Stimulated activated effector memory CD8-positive, alpha-beta T cell treated with anti-CD3 and anti-CD28 coated beads, Interleukin-12 subunit alpha, Interleukin-12 subunit beta, amount 100 ng/mL, for 72 hours (primary cell): Measurements from ENCODE around the gene GPR39.

Experiments used
- ATAC-seq: fragments of 150-1000 bp; cut with Tn5 transposase; 2 replicates; pipeline ENCODE4 v1.10.0; 2021
- DNase-seq, 2 donors: peaks; one replicate each; pipeline ENCODE4 v3.0.0; 2021 to 2022; ENCODE audit warnings: low spot score in 2 of 2
- H3K27ac Mint-ChIP-seq: one replicate; pipeline ENCODE4 v1.8.0; 2022; ENCODE audit warnings: mild to moderate bottlenecking, mixed read lengths
- H3K36me3 Mint-ChIP-seq: one replicate; pipeline ENCODE4 v1.8.0; 2022; ENCODE audit warnings: mild to moderate bottlenecking, mixed read lengths
- H3K4me1 Mint-ChIP-seq: one replicate; pipeline ENCODE4 v1.8.0; 2022; ENCODE audit warnings: mixed read lengths
- H3K4me3 Mint-ChIP-seq: one replicate; pipeline ENCODE4 v1.8.0; 2022; ENCODE audit warnings: mild to moderate bottlenecking, mixed read lengths
- H3K9me3 Mint-ChIP-seq: one replicate; pipeline ENCODE4 v1.8.0; 2022; ENCODE audit warnings: mixed read lengths

GPR39 gene

GRCh38 chr2:132654335-132654734 lies 237.7 kb downstream of the GPR39 start:
- H3K4me1 Mint-ChIP-seq, result no peaks in the 10 kb centered on the region
- H3K9me3 Mint-ChIP-seq, result peaks cover 8% of the 10 kb centered on the region
- no peak overlapping the region for H3K4me3 Mint-ChIP-seq
- no peak overlapping the region for H3K27ac Mint-ChIP-seq
- no peak for ATAC-seq
- no peak for DNase-seq
- H3K36me3 Mint-ChIP-seq, result no peaks in the 10 kb centered on the region

GRCh38 chr2:132654968-132655367 lies 238.4 kb downstream of the GPR39 start:
- H3K9me3 Mint-ChIP-seq, result peaks cover 8% of the 10 kb centered on the region
- H3K4me1 Mint-ChIP-seq, result no peaks in the 10 kb centered on the region
- no peak overlapping the region for H3K27ac Mint-ChIP-seq
- H3K36me3 Mint-ChIP-seq, result no peaks in the 10 kb centered on the region
- no peak for ATAC-seq
- no peak overlapping the region for H3K4me3 Mint-ChIP-seq
- DNase-seq, result no peak

DNA sequence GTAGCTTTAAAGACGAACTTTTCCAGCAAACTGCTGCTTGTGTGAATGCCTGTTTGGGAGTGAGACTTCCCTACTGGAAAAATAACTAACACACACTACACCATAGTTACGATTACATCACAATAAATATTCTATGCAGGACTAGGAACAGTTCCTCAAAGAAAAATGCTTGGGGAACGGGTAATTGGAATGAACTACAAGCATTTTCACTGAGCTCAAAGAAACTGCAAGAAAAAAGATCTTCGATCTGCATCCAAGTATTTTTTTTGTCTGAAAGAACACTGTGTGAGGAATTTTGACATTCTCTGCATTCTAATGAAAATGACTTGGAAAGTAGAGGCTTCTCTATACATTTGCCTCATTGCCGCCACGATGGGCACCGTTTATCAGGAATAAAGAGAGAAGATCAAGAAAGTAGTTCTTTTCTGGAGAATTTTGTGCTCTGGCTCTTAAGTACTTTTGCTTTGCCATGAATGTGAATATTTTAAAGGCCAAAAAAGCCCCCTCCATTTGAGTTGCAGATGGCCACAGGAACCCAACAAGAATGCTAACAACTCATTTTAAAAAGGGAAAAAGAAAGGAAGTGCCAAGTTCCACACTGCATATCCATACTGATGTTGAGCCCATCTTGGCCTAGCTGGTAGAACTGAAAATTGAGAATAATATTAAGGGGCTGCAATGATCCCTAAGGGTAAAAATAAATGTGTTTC lies 239.8 kb downstream of the GPR39 start:
- no peak for DNase-seq
- ATAC-seq, result no peak
- no peaks in the 10 kb centered on the region for H3K4me1 Mint-ChIP-seq
- peaks cover 8% of the 10 kb centered on the region for H3K9me3 Mint-ChIP-seq
- H3K36me3 Mint-ChIP-seq, result no peaks in the 10 kb centered on the region
- no peak overlapping the region for H3K27ac Mint-ChIP-seq
- no peak overlapping the region for H3K4me3 Mint-ChIP-seq

DNA sequence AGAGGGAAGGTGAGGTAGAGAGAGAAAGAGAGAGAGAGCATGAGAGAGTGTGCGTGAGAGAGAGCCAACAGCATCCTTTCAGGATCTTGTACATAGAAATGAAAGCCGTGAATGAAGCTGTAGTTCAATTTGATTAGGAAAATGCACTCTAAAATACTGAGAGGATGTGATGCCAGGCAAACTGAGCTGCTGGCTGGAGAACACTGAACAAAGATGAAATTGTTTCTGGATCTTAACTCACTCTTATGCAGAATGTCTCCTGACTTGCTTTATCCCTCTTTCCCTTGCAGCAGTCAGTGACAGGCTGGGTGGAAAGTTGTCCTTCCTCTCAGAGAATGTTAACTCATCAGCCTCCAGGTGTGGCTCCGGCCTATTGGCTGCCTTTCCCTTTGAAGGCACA lies 242.7 kb downstream of the GPR39 start:
- no peaks in the 10 kb centered on the region for H3K36me3 Mint-ChIP-seq
- peaks cover 4% of the 10 kb centered on the region for H3K9me3 Mint-ChIP-seq
- DNase-seq, result no peak
- H3K27ac Mint-ChIP-seq, result no peak overlapping the region
- no peak for ATAC-seq
- H3K4me1 Mint-ChIP-seq, result no peaks in the 10 kb centered on the region
- H3K4me3 Mint-ChIP-seq, result no peak overlapping the region

GRCh38 chr2:132662732-132663131 lies 246.1 kb downstream of the GPR39 start:
- DNase-seq (no peak), ATAC-seq (no peak)

DNA sequence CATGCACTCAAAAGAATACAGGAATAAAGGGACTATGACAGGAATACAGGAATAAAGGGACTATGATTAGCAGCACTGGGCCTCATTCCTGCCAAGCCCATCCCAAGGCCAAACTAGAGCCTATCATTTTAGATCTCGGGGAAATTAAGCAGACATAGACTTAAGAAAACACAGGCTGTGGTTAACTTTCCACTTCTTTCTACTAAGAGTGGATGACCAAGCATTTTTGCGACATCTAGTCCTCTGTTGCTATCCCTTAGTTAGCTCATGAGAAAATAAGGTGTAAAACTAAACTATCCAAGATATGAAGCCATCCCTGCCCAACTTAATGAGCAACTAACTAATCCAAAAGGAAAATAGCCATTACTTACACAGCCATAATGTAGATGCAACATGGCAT lies 247.5 kb downstream of the GPR39 start:
- Mint-ChIP-seq H3K4me3 (no peak overlapping the region), H3K27ac (no peak overlapping the region), H3K9me3 (no peaks in the 10 kb centered on the region), H3K36me3 (no peaks in the 10 kb centered on the region), H3K4me1 (no peaks in the 10 kb centered on the region)
- ATAC-seq, result no peak
- DNase-seq, result no peak

More at GRCh38 chr2:132662732-132663131, 246.1 kb downstream of the GPR39 start:
- H3K4me1 Mint-ChIP-seq, result no peaks in the 10 kb centered on the region
- no peak overlapping the region for H3K4me3 Mint-ChIP-seq
- no peaks in the 10 kb centered on the region for H3K9me3 Mint-ChIP-seq
- H3K27ac Mint-ChIP-seq, result no peak overlapping the region
- no peaks in the 10 kb centered on the region for H3K36me3 Mint-ChIP-seq

- DNase-seq (no peak), ATAC-seq (no peak)
- Mint-ChIP-seq H3K9me3 (no peaks in the 10 kb centered on the region), H3K36me3 (no peaks in the 10 kb centered on the region), H3K4me1 (no peaks in the 10 kb centered on the region), H3K4me3 (no peak overlapping the region), H3K27ac (no peak overlapping the region)
Observed at GRCh38 chr2:132665401-132666140, 249.0 kb downstream of the GPR39 start.

DNA sequence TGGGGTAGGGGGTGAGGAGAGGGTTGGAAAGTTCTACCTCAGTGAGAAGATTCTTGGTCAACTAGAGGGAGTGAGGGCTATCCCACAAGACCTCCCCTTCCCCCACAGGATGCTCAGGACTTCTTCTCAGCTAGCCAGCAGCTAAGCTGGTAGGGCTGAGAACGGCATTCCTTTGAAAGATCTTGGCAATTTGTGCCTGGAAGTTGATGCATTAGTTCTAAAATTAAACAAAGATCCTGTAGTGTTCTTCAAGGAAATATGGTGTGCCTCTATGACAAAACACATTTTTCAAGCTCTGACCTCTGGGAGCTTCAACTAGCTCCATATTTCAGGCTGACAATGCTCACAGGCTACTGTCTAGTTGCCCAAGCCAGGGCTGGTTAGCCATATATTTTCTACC lies 251.1 kb downstream of the GPR39 start:
- no peaks in the 10 kb centered on the region for H3K36me3 Mint-ChIP-seq
- no peak overlapping the region for H3K4me3 Mint-ChIP-seq
- DNase-seq, result no peak
- ATAC-seq, result no peak
- no peak overlapping the region for H3K27ac Mint-ChIP-seq
- peaks cover 3% of the 10 kb centered on the region for H3K9me3 Mint-ChIP-seq
- peaks cover 5% of the 10 kb centered on the region for H3K4me1 Mint-ChIP-seq

DNA sequence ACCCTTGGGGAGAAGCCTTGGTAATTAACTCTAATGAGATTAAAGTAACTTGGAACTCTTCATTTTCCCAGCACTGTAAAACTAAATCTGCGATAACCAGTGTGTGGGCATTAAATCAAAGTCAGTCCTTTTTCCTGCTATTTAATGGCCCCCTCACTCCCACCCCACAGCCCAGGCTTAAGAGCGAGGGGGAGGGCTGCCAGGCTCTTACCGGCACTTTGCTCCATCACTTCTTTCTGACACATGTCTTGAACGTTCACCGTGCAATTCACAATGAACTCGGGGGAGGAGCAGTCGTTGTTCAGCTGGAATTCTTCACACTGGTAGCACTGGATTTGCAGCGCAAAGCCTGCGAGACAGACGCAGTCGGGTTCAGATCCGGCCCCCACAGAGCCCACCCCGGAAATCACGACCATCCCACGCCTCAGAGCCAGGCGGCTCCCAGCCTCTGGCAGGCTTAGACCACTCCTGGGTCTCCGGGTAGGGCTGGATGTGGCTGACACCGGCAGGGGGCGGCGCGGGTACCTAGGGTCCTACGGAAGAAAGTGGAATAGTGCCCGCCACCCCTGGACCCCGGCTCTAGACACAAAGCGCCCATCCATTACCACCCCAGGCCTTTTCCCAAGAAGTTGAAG lies 251.7 kb downstream of the GPR39 start:
- Mint-ChIP-seq H3K4me1 (peaks cover 5% of the 10 kb centered on the region), H3K36me3 (no peaks in the 10 kb centered on the region), H3K27ac (no peak overlapping the region), H3K9me3 (peaks cover 3% of the 10 kb centered on the region), H3K4me3 (no peak overlapping the region)
- ATAC-seq (no peak), DNase-seq (no peak)

DNA sequence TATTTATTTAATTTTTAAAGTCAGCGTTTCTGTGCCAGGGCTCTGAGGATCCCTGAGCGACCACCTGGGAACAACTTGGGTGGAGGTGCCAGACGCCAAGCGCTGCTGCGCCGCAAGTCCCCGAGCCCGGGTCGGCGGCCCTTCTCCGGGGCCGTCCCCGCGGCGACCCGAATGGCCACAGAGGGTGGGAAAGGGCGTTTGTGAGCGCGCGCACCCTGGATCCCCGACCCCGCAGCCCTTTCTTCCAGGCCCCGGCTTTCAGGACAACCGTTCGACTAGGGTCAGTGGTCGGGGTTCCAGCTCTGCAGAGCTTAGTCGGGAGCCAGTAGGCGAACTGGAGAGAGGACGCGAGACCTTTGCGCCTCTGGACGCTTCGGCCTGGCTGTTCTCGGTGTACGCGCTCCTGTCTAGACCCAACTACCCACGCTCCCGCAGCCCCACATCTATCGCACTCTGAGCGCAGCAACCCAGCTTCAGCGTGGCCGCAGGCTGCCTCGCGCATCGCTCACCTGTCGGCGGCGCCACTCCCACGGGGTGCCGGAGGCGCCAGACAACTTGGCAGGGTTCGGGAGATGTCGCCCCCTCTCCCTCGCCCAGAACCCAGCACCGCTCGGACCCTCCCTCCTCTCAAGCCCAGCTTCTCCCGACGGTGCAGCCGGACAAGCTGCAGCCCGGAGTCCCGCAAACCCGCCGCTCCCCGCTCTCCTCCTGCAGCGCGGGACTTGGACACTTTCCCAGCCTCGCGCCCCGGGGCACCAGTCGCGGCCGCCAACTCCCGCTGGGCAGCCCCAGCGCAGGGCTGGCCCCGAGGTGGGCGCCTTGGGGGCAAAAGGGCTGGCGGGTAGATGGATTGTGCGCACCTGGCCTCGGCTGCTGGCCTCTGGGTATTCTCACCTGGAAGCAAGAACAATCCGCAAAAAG lies 252.6 kb downstream of the GPR39 start:
- no peak overlapping the region for H3K4me3 Mint-ChIP-seq
- no peak overlapping the region for H3K27ac Mint-ChIP-seq
- no peaks in the 10 kb centered on the region for H3K36me3 Mint-ChIP-seq
- peaks cover 5% of the 10 kb centered on the region for H3K4me1 Mint-ChIP-seq
- ATAC-seq (no peak), DNase-seq (no peak)
- H3K9me3 Mint-ChIP-seq, result peaks cover 3% of the 10 kb centered on the region

- DNase-seq, result no peak
- ATAC-seq, result no peak
- peaks cover 5% of the 10 kb centered on the region for H3K4me1 Mint-ChIP-seq
- H3K9me3 Mint-ChIP-seq, result peaks cover 3% of the 10 kb centered on the region
- peak within 1 kb of the TSS; percentile 50 for H3K27ac Mint-ChIP-seq
- H3K4me3 Mint-ChIP-seq, result no peak within 1 kb of the TSS
- H3K36me3 Mint-ChIP-seq, result no peaks in the 10 kb centered on the region
Observed at GRCh38 chr2:132669908-132670495, 253.4 kb downstream of the GPR39 start, which contains the start of gene LYPD1. TSS of gene LYPD1 (minus strand) at chr2:132670205. CDS start at chr2:132669932, 273 bp downstream.

DNA sequence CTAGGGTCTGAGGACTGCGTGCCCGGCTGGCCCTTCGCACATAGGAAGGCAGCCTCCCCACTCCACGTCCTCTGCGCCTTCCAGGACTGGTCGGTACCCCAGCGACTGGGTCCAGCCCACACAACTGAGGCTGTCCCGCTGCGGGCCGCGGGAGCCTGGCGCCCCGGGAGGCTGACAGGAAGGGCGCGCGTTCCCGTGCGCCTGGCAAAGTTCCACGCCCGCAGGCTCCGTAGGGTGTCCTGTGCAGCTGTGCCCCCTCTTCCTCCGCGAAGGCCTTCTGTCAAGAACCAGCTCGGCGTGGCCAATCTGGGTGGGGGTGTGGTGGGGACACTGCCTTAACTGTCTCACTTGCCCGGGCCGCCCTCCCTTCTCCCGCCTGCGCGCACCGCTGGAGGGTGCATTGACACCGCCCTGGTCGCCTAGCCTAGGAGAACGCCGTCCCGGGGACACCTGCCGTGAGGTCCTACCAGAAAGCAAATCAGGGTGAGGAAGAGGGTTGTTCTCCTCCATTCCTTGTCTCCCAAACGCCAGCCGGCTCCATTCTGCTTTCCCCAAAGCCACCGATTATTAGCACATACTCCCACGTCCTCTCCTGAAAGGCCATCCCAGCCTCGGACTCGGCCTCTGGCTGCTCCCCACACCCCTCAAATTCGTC lies 254.0 kb downstream of the GPR39 start:
- DNase-seq (no peak), ATAC-seq (no peak)
- peaks cover 3% of the 10 kb centered on the region for H3K9me3 Mint-ChIP-seq
- peak overlapping the region; percentile 50 for H3K27ac Mint-ChIP-seq
- peaks cover 5% of the 10 kb centered on the region for H3K4me1 Mint-ChIP-seq
- H3K36me3 Mint-ChIP-seq, result no peaks in the 10 kb centered on the region
- H3K4me3 Mint-ChIP-seq, result no peak overlapping the region

DNA sequence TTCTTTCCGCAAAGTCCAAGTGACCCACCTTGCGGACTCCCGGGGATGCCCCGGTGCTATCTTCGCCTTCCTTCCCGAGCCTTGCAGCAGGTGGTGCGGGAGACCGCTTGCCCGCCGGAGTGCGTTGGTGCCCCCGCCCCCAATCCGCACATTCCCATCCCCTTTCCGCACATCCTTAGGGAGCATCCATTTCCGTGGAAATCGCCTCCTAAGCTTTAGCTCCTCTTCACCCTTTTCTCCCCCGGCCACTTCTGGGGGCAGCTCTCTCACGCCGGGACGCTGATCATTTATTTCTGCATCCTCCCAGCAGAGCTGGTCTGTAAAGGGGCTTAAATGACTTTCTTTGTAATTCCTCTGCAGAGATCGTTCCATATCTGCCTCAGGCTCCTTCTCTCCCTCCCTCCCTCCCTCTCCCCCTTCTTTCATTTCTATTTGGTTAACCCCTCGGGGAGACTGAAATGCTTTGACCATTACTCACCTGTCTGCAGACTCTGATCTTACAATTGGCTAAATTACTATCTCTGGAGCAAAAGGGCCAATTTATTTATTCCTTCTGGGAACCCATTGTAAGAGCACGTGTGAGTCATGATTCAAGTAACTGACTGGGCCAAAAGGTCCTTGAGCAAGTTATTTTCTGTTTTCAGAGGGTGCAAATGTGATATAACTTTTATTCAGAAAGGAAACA lies 254.7 kb downstream of the GPR39 start:
- Mint-ChIP-seq H3K4me1 (peaks cover 5% of the 10 kb centered on the region), H3K4me3 (no peak overlapping the region), H3K9me3 (peaks cover 3% of the 10 kb centered on the region), H3K36me3 (no peaks in the 10 kb centered on the region), H3K27ac (peak overlapping the region; percentile 50)
- ATAC-seq (no peak), DNase-seq (no peak)

DNA sequence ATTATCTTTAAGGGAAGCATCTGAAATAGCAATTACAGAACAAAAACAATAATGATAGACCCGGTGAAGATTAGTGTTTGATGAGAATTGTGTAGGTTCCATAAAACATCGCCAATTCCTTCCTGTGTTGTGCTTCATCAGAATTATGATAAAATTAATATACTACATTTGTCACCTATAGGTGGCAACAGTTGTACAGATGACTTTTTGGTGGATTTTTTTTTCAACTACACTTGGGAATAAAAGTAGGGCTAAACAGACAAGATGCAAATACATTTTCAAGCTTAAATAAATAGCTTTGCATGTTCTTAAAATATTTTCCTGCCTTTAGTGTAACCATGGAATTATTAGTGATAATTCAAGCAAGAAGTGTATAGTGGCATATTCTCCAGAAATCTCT lies 260.4 kb downstream of the GPR39 start:
- ATAC-seq (no peak), DNase-seq (no peak)
- H3K4me3 Mint-ChIP-seq, result no peak overlapping the region
- peaks cover 3% of the 10 kb centered on the region for H3K9me3 Mint-ChIP-seq
- H3K27ac Mint-ChIP-seq, result no peak overlapping the region
- no peaks in the 10 kb centered on the region for H3K4me1 Mint-ChIP-seq
- no peaks in the 10 kb centered on the region for H3K36me3 Mint-ChIP-seq
